IPS DF 4.7 (cell line): Measurements from ENCODE around the gene PDIA3.
A peak's percentile ranks its signal among the peaks of the same experiment; 100 is the strongest.
"Not testable (repeated sequence)": the region's sequence is repeated elsewhere in the genome, so short reads cannot be mapped to it uniquely, and the experiment has no call there.

Experiments
- DNase-seq: peaks from one replicate; pipeline ENCODE4 v3.0.0-alpha.2; 2013; ENCODE audit warnings: low spot score; ENCODE audit errors: extremely low read depth

PDIA3 gene

DNA sequence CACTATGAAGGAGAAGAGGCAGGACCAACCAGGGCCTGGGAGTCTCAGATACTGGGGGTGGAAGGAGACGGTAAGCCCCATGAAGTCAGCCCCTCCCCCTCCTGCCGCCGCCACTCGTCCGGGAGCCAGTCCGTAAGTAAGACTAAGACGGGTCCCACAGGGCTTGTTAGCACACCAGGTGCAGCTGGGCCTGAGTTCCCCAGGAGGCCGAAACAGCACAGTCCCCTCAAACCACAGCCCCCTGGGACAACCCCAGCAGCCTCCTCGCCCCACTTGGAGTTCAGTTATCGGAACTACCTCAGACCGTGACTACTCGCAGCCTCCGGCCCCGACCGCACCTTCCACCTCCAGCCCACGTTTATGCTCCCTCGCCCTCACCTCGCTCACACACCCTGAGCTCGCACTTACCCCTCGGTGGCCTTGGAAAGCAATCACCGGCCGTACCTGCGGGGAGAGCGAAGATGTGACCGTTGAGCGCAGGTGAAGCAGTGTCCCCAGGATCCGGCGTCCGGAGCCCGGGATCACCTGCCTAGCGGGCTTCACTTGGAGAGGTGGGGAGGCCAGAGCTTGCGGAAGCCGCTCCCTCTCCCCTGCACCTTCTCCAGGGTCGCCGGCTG is 30.0 kb downstream of the PDIA3 start:
- no peak for DNase-seq

DNA sequence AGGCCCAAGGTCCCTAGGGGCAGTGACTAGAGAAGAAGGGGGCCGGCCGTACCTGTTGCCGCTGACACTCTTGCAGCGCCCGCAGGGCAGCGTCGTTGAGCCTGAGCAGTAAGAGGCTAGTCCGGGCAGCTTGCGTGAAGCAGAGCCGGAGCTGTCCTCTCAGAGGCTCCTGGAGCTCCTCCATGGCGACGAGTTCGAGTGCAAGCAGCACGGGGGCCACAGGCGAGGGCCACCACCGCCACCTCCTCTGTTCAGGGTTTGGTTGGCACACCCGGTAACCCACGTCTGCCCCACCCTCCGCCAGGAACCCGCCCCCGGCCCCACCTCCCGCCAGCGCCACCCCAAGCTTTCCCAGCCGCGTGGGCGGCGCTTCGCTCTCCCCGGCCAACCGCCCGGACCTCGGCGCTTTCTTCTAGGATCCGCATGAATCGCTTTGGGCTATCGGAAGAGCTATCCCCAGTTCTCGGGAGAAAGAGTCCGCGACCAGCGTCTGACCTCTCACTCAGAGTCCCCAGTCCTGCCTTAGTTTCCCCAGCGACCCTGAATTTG is 30.6 kb downstream of the PDIA3 start, which contains the start of gene ELL3:
Gene ELL3 (minus strand): TSS at position 249 of the 549 bp plus-strand sequence. CDS start 65 bp downstream, at position 184.
- no peak for DNase-seq

DNA sequence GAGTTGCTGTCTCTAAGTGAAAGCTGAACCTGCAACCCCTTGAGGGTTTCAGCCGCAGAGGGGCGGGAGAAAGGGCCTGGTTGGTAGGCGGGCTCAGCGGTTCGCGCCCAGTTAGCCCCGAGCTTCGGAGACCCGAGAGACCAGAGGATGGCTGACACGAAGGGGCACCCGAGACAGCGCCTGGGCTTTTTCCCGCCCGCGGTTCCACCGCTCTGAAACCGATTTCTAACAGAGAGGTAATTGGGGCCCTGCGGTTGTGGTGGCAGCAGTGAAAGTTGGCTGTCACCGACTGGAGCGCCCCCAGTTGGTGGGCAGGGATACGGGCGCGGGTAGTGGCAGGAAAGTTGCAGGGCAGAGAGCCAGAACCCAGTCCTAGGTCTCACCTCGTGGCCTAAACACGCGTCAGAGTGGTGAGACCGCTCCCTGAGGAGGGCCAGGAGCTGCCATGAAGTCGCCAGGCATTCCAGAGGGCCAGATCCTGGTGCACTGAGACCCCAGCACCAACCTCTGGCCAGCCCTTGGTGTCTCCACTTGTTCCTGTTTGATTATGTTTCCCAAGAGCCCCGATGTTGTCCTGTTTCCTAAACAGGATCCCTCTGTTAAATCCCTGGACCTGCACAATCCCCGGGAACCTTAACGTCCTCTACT is 31.2 kb downstream of the PDIA3 start:
- DNase-seq, result no peak

DNA sequence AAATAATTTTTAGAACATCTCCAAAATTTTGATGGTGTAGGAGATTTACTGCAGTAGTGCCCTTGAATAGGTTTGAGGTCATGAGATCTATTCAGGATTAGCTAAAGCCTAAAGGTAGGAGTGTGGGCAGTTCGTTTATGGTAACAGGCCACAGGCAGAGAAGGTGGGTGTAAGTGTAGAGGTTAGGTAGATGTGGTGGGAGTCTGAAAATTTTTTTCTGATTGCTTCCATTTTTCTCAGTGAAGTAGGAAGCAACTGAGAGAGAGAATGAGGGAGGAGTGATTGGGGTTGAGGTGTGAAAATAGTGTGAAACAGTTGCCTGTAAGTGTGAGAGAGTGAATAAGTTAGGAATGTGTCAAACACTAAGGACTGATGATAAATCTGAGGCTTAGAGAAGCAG is 32.8 kb downstream of the PDIA3 start:
- DNase-seq, result no peak

DNA sequence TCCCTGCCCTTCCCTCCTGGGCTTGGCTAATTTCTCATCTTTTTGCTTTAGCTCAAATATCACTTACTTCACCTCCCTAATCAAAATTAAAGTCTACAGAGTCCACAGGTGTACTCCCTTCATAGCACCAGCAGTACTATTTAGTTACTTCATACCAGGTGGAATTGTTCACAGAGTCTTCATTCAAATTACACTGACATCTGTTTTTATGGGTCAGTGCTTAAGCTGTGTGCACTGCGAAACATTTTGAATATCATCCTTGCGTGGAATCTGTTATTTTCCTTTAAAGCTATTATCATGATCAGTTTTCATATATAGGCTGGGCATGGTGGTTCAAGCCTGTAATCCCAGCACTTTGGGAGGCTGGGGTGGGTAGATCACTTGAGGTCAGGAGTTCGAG is 43.2 kb downstream of the PDIA3 start:
- DNase-seq, result no peak

DNA sequence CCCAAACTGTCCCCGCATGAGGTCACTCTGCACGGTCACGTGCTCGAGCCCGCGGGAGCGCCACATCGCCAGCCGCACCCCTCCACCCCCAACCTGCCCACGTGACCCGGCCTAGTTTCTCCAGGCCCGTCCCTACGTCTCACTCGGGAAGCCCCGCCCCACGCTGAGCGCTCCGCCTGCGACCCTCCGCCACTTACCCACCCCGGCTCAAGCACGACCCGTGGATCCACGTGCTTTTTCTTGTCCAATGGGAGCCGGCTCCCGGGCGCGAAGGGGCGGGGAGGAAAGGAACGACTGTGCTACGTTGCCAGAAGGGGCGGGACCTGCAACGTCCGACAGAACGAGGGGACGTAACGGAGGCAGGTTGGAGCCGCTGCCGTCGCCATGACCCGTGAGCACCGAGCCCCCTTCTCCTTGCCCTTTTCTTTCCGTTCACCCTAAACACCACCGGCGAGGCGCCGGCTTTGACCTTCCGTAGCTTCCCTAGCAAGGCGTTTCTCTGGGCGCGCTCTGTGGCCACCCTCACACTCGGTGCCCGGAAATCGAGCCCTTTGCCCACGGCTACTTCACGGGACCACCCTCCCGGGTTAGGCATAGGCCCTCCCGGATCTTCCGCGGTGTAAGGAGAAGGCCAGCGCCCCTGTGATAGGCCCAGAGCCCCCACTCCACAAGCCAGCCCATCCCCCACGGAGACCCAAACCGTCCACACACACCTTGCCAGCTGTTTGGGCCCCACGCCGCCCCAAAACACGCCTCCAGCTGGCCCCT is 45.9 kb downstream of the PDIA3 start, which contains the start of gene SERF2:
Gene SERF2 (plus strand): TSS at position 328 of the 768 bp plus-strand sequence. CDS start 57 bp downstream, at position 385.
- DNase-seq, result peak; percentile 90

DNA sequence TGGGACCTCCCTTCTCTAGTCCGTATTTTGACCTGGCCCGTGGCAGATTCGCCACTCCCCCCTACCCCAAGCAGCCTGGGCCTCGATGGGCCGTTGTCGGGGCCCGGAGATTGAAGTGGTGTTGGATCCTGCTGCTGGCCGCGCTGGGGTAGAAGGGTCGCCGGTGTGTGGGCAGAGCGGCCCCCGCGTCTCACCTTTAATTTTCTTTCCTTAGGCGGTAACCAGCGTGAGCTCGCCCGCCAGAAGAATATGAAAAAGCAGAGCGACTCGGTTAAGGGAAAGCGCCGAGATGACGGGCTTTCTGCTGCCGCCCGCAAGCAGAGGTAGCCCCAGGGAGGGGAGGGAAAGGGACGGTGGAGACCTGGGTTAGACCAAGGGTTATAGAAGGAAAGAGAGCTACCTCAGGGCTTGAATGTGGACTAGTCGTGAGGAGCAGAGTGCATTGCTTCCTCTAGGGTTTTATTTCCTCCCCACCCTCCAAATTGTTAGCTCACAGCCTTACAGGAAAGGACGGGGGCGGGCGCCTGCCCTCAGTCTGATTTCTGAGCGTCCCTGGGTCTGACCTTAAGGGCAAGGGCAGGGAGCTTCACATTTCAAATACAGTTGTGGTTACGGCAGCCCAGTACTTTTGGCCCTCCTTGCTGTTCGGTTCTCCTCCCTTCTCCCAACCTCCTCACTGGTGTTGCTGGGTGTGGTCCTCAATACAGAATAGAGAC is 46.7 kb downstream of the PDIA3 start:
- DNase-seq, result no peak

DNA sequence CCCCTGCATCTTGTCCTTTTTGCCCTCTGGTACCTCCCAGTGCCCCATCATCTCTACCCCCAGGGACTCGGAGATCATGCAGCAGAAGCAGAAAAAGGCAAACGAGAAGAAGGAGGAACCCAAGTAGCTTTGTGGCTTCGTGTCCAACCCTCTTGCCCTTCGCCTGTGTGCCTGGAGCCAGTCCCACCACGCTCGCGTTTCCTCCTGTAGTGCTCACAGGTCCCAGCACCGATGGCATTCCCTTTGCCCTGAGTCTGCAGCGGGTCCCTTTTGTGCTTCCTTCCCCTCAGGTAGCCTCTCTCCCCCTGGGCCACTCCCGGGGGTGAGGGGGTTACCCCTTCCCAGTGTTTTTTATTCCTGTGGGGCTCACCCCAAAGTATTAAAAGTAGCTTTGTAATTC is 47.4 kb downstream of the PDIA3 start:
- DNase-seq, result no peak

DNA sequence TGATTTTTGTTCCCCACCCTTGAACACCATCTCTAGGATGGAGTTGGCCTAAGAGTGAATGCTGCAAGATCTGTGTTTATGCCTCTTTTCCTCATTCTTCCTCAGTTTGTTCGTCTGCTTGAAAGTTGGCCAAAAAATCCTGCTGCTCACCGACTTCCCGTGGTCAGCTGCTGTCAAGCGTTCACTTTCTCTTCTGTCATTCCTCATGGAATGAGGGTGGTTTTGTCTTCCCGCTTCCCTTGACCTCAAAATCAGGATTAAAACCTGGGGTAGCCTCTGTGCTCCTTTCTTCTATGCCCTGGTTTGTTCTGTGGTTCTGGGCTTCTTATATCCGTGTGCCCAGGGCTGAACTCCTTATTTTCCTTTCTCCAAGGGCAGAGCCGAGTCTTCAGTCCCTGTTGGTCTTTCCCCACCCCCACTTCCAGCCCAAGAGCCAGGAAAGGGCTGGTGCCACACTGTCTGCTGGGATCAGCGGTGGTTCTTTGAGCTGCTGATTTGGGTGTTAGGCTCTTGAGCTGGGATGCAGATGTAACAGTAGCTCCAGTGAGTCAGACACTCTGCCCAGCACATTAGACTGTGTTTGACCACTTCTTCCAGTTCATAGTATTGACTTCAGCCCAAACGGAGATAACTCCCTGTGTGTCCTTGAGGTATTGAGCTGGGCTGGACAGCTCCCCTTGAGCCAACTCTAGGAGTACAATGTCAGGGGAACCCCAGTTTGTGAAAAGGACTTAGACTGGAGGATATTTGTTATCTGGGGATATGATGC is 48.2 kb downstream of the PDIA3 start:
- DNase-seq, result no peak

DNA sequence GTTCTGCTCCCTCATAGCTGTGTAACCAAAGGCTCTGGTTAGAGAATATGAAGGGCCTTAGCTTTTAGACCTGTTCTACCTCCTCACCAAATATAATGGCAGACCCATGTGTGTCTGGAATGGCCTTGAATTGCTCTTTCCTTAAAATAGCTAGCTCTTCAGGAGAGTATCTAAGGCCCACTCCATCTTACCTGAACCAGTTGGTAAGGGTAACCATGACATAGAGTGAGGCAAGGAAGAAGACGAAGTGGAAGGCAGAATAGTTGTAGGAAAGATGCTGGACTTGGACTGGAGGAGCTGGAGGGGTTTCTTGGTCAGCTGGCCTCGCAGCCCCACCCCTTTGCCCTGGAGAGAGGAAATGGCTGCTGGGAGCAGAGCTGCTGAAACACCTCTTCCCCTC is 49.0 kb downstream of the PDIA3 start:
- no peak for DNase-seq

DNA sequence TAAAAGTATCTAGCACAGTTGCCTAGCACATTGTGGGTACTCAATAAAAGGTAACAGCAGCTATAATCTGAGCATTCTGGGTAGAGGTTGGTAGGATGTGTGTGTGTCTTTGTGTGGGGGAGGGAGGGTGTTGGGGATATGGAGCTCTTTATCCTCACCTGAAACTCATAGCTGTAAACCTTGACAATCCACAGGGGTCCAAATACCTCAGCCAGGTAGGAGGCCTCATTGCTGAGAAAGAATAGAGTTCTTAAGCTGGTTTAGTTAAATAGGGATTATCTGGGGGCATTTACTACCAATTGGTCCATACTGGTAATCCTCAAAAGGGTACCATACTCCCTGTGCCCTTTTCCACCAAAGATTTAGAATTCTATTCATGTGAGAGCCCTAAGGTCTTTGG is 49.8 kb downstream of the PDIA3 start:
- no peak for DNase-seq

DNA sequence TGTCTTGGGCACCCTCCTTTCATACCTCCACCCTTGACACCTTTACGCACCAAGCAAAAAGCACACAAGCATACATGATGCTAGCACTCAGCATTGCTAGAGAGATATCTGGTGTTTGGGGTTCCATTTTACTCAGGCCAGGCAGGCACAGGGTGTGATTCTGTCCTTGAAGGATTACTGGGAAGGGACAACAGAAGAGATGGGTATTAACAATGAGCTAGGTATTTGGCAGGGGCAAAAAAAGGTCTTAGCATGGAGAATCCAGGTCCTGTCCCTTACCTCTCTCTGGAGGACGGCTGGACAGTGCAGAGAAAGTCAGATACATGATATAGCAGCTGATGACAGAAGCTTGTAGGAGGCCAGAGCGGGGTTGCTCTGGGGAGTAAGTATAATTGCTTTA is 50.3 kb downstream of the PDIA3 start:
- no peak for DNase-seq

DNA sequence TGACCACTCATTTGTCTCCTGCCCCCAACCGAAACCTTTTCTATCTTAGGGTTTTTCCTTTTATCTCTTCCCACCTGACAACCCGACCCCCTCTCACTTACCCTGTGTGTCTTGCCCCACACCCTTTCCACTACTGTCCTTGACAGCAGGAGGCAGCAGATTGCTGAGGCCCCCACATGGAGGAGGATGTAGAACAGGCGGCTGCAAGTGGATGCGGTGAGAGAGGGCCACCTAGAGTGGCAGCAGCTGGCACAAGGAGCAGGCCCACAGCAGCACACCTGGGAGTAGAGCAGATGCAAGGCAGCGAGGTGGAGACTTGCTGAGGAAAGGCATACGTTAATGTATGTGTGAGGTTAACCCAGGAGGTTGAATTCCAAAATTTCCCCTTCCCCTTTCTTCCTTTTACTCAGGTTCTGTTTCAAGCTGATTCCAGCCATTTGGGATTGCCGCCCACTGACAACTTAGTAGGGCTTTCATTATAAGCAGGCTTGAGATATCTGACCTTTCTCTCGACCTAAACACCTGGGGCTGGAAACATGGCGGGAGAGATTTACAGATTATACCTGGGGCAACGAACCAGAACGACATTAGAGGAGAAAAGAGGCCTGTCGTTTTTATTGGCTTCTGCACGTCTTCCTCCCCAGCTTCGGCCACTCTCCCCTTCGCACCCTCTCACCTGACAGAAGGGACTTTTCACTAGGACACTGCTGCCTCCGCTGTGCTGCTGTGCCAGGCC is 53.1 kb downstream of the PDIA3 start:
- DNase-seq, result no peak

DNA sequence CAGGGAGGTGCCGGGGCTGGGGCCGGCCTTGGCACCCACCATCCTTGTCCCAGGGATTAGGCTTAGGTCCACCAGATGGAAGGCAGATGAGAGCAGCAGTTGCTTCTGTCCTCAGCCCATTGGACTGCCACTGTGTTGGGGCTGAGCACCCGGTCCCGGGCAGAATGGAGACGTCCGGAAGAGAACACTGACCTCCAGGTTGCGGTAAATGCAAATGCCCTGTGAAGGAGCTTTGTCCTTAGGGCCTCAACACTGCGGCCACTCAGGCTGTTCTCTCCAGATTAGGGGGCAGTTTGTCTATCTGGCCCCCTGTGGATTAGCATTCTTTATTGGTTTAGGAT is 53.7 kb downstream of the PDIA3 start, which contains the start of gene SERINC4:
Gene SERINC4 (minus strand): TSS at position 276 of the 341 bp plus-strand sequence. CDS start 234 bp downstream, at position 42.
- no peak for DNase-seq

DNA sequence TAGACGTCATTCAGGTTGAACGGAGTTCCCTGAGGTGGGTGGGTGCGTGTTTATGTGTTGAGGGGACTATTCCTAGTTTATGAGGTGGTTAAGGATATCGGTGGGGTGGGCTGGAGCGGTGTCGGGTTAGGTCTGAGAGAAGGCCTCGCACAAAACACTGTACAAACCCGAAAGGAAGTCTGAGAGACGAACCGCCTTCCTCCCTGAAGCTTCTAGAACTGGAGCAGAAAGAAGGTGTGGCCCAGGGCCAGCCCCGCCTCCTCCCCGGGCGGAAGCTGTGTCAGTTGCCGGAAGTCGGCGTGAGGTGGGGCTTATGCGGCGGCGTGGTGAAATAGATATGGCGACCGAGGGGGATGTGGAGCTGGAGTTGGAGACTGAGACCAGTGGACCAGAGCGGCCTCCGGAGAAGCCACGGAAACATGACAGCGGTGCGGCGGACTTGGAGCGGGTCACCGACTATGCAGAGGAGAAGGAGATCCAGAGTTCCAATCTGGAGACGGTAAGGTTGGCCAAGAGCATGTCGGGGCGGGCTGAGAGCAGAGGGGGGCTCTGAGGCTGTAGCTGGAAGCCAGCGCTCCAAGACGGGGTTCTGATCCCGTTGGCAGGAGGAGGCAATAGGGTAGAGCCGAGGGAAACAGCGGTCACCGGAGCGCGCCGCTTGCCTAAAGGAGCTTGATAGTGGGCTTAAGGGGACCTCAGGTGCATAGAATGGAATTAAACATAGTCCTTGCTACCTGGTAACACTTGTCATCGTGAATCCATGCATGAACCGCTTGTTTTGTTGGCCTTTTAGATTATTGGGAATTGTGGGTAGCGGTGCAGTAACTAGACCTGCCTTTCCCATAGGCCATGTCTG is 54.3 kb downstream of the PDIA3 start, which contains the start of gene HYPK:
Gene HYPK (plus strand): TSS at position 314 of the 856 bp plus-strand sequence. CDS start 24 bp downstream, at position 338.
- DNase-seq, result peak; percentile 58

DNA sequence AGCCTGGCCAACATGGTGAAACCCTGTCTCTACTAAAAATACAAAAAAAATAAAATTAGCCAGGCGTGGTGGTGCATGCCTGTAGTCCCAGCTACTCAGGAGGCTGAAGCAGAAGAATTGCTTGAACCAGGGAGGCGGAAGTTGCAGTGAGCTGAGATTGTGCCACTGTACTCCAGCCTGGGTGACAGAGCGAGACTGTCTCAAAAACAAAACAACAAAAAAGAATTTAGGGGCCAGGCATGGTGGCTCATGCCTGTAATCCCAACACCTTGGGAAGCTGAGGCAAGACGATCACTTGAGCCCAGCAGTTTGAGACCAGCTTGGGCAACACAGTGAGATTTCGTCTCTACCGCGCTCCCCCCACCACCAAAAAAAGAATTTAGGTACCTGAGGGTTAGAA is 56.4 kb downstream of the PDIA3 start:
- DNase-seq, result not testable (repeated sequence)

DNA sequence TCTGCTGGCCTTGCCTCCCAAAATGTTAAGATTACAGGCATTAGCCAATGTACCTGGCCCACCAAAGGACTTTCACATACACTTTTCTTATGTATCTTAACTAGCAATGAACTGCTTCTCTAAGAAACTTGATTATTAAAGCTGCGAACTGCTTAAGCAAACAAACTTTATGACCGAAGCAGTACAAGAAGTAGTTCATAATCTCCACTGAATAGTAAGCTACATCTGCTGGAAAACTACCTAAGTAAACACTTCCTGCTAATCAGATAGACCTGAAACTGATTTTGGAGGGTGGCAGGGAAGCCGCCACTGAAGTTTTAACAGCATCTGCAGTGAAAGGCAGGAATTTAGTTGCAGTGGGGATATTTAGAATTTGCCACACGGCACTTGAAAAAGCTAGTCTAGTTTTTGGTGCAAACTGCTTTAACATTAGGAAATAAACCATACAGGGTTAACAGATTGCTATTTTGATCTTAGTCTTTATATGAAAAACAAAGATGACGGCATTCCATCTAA is 62.3 kb downstream of the PDIA3 start:
- no peak for DNase-seq

DNA sequence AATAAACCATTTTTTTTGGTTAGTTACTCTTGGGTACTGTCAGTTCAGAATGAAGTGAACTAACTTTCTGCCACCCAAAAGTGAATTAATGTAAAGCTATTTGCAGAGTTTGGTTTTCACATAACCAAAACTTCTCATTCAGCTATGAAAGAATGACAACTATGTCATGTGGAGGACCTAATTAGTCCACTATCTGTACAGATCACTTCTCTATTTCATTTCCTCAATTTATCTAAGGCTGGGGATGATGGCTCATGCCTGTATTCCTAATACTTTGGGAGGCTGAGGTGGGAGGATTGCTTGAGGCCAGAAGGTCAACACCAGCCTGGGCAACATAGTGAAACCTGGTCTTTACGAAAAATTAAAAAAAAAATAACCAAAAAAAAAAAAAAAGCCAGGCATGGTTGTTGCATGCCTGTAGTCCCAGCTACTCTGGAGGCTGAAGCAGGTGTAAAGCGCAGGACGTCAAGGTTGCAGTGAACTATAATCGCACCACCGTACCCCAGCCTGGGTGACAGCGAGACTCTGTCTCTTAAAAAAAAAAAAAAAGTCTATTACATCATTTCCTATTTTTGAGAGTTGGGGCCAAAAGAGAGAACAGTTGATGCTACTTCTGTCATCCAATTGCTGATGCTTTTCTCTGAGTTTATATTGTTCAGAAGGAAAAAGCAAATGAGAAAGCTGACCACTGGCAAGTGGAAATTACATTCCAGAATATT is 62.9 kb downstream of the PDIA3 start:
- no peak for DNase-seq
